Measurements from ENCODE around the gene LASP1.

LASP1 gene, protein sequence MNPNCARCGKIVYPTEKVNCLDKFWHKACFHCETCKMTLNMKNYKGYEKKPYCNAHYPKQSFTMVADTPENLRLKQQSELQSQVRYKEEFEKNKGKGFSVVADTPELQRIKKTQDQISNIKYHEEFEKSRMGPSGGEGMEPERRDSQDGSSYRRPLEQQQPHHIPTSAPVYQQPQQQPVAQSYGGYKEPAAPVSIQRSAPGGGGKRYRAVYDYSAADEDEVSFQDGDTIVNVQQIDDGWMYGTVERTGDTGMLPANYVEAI

DNA sequence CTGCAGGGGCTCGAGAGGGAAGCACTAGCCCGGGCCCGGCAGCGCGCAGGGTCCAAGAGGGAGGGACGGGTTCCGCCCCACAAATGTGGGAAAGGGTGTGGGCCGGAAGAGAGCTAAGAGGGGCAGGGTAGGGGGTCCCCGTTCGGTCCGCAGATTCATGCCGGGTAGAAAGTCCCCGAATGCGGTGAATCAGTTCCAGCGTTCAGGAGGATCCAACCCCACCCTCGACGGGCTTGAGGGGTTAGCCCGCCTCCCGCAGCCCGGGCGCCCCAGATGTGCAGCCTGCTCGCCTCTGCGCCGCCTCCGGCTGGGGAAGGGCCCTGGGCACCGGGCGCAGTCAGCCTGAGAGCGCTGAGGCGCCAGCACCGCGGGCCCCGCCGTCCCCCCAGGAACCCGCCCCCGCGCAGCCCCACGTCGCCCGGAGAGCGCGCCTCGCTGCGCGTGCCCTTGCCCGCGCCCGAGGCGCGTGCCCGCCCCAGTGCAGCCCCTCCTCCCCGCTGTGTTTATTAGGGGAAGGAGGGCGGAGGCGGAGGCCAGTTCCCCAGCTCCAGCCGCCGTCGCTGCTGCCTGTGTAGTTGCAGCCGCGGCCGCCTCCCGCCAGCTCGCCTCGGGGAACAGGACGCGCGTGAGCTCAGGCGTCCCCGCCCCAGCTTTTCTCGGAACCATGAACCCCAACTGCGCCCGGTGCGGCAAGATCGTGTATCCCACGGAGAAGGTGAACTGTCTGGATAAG lies at the start of gene LASP1:
TSS of gene LASP1 (plus strand) at position 533 of the 733 bp plus-strand sequence. CDS start at position 665, 132 bp downstream.
- TF ChIP-seq GATA2 (IDR thresholded peaks at IDR 0.05; ENCODE audit: low read depth, low read length) = no peak; the same call in 1 of the 2 replicates
- no peak for TF ChIP-seq GATA3 (IDR thresholded peaks at IDR 0.05; ENCODE audit: low read depth, low read length)

DNA sequence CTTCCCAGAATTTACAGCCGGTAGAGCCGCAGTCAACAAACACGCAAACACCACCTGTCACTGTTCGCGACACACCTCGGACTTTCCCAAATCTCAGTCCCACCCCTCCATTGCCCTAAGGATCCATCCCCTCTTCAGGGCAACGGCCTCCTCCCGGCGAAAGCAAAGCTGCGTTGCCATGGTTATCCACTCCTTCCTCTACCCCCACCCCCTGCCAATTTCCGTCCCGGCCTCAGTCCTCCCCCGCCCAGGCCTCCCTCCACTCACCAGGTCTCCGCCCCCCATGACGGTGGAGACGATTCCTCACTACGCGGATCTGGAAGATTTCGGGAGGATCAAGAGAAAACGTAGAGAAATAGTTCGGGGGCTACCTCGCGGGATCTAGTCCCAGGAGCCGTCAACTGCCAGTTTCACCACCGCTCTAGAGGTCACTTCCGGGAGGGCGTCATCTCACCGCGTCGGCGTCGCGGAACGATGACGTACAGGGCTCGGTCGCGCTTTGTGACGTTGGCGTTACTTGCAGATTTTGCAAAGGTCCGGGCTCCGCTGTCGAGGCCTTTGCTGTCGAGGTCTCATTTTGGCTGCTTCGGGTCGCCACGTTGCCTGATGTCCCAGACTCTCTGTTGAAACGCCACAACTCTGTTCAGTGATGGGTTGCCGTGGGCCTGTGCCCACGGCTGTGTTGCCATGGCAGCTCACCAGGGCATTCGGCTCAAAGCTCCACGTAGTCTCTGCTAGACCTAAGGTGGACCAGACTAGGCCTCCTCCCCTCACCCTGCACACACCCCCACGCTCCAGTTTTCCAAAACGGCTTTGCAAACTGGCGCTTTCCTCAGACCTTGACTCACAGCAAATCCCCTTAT lies 44.7 kb upstream of the LASP1 start, which contains the start of gene CWC25:
TSS of gene CWC25 (minus strand) at position 423 of the 863 bp plus-strand sequence. CDS start at position 285, 138 bp downstream.
- TF ChIP-seq GATA3 (IDR thresholded peaks at IDR 0.05; ENCODE audit: low read depth, low read length) (no peak), GATA2 (IDR thresholded peaks at IDR 0.05; ENCODE audit: low read depth, low read length) (no peak)

DNA sequence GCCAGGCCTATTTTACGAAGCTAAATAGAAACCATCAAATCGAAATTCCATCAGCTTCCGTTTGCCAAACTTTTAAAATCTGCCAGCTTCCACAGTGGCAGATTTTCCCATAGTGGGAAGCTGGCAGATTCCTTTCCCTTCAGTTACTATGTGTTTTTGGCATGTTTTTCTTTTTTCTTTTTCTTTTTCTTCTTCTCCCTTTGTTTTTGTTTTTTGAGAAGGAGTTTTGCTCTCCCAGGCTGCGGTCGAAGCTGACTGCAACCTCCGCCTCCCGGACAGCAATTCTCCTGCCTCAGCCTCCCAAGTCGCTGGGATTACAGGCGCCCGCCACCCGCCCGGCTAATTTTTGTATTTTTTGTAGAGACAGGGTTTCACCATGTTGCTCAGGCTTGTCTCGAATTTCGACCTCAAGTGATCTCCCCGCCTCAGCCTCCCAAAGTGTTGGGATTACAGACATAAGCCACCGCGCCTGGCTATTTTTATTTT lies 44.1 kb upstream of the LASP1 start:
- TF ChIP-seq GATA3 (IDR thresholded peaks at IDR 0.05; ENCODE audit: low read depth, low read length) = no peak
- no peak for TF ChIP-seq GATA2 (IDR thresholded peaks at IDR 0.05; ENCODE audit: low read depth, low read length)

DNA sequence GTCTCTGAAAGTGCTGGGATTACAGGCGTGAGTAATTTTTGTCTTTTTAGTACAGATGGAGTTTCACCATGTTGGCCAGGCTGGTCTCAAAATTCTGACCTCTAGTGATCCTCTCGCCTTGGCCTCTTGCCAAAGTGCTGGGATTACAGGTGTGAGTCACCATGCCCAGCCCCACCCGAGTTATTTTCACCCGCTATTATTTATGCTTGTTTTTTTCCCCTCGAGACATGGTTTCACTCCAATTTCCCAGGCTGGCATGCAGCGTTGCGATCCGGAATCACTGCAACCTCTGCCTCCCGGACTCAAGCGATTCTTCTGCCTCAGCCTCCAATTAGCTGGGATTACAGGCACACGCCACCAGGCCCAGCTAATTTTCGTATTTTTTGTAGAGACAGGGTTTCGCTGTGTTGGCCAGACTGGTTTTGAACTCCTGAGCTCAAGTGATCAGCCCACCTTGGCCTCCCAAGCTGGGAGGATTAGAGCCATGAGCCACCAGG lies 25.5 kb upstream of the LASP1 start:
- TF ChIP-seq GATA2 (IDR thresholded peaks at IDR 0.05; ENCODE audit: low read depth, low read length) (no peak), GATA3 (IDR thresholded peaks at IDR 0.05; ENCODE audit: low read depth, low read length) (no peak)

DNA sequence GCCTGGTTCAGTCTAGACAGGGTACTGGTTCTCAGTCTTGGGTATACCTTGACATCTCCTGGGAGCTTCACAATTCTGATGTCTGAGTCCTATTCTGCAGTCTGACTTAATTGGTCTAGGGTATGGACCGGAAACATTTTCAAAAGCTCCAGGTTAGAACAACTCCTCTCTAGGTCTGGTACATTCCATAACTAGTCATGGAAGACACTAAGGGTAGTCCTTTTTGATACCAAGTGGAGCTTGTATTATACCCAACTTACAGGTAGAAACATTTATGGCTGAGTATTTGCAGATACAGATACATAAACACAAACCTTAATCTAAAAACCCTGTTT lies 21.3 kb upstream of the LASP1 start:
- TF ChIP-seq GATA3 (IDR thresholded peaks at IDR 0.05; ENCODE audit: low read depth, low read length) (no peak), GATA2 (IDR thresholded peaks at IDR 0.05; ENCODE audit: low read depth, low read length) (no peak)

DNA sequence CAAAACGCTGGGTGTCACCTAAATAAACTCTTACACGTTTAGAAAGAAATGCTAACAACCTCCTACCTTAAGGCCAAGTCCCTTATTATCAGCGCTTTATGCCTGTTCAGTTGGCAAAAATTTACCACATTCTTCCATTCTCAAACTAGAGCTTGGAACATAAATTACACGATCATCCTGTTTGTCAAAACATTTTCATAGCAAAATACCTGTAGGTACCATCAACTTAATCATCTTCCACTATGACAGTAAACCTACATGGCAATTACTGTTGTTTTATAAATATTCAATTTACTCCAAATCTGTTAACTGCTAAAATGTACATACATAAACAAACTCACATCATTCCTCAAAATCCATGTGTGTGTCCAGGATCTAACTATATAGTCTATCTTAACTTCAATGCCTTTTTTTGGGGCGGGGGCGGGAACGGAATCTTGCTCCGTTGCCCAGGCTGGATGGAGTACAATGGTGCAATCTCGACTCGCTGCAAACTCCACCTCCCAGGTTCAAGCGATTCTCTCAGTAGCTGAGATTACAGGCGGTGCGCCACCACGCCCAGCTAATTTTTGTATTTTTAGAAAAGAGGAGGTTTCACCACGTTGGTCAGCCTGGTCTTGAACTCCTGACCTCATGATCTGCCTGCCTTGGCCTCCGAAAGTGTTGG lies 20.8 kb upstream of the LASP1 start:
- TF ChIP-seq GATA3 (IDR thresholded peaks at IDR 0.05; ENCODE audit: low read depth, low read length) (no peak), GATA2 (IDR thresholded peaks at IDR 0.05; ENCODE audit: low read depth, low read length) (no peak)

DNA sequence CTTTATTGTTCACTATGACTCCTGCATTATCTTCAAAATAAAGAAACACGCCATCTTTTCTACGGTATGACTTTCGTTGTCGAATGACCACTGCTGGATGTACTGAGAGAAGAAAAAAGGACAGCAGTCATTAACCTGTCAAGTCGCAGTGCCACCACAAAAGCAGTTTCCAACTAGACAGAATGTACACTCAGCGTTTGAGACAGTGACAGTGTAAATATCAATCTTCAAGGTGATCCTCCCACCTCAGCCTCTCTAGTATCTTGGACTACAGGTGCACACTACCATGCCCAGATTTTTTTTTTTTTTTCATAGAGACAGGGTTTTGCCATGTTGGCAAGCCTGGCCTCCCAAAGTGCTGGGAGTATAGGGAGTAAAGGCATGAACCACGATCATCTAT lies 19.5 kb upstream of the LASP1 start:
- TF ChIP-seq GATA2 (IDR thresholded peaks at IDR 0.05; ENCODE audit: low read depth, low read length) (no peak), GATA3 (IDR thresholded peaks at IDR 0.05; ENCODE audit: low read depth, low read length) (no peak)

DNA sequence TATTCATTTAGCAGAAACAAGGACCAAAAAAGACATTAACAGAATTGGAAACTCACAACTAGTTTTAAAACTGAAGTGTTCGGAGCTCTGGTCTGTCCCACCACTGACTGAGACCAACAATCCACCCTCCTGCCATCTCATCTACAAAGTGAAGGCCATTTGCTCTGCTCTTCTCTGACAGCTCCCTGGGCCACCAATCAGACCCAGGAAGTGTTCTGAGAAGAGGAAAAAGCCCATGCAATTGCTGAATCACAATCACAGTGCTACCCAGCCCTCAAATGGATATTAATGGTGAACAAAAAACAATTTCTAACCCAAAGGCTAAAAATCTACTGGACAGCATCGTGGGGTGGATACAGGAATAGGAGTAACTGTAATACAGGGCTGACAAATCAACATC lies 18.4 kb upstream of the LASP1 start:
- TF ChIP-seq GATA2 (IDR thresholded peaks at IDR 0.05; ENCODE audit: low read depth, low read length) = no peak
- TF ChIP-seq GATA3 (IDR thresholded peaks at IDR 0.05; ENCODE audit: low read depth, low read length) = no peak

DNA sequence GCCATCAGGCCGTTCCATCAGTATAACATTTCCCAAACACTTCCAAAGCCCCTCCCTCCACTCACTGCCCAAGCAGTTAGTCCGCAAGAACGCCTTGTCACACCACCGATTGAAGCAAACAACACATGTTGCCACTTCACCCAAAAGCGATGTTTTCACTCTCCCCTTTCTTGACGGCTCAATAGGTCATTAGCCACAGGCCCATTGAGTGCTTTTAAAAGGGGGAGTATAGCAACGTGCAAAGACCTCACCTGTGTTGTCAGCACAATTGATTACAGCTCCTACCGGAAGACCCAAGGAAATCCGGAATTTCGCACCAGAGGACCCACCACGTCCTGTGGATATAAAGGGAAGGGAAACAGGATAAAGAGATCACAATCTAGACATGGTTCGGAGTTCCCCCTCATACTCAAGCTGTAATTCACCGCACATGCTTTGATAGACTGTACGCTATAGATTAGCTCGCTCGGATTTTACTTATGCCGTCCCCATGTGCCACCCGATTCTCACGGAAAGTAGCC lies 17.0 kb upstream of the LASP1 start:
- TF ChIP-seq GATA3 (IDR thresholded peaks at IDR 0.05; ENCODE audit: low read depth, low read length) = no peak
- TF ChIP-seq GATA2 (IDR thresholded peaks at IDR 0.05; ENCODE audit: low read depth, low read length) = no peak

DNA sequence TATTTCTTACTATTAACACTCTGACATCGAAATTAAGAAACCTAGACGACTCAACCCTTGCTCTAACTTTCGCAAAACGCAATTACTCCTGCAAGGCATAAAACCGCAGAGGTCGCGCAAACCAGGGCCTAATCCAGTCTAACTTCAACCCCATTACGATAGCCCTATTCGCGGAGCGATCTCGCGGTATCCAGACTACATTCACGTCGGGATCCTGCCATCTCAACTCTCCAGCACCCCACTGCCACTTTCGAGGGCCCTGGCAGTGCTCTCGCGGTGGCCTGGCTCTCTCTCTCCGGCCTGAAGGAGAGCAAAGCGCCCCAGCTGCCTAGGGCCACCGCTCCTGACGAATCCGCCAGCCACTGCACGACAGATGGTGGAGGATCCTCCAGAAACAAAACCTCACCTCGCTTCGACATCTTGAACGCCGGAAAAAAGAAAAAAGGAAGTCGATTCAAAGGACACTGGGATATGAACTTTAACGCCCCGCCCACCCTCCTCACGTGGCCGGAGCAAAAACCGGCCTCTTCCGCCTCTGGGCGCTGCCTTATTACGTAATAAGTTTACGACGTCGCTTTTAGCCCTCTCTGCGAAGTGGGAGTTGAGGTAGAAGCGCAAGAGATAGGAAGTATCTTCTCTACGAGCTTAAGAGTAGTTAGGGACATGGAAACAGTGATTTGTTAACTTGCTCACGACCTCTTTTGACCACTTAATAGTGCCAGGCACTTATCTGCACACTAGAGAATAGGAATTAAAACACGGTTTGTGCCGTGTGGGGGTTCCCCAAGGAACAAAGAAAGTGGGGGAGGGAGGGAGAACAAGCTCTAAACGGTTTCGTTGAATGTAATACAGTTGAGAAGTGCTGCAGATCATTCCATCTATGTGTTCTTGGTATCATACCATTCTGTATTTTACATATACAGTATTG lies 16.3 kb upstream of the LASP1 start, which contains the start of gene RPL23:
TSS of gene RPL23 (minus strand) at position 430 of the 928 bp plus-strand sequence. CDS start at position 419, 11 bp downstream.
- TF ChIP-seq GATA2 (IDR thresholded peaks at IDR 0.05; ENCODE audit: low read depth, low read length) (no peak), GATA3 (IDR thresholded peaks at IDR 0.05; ENCODE audit: low read depth, low read length) (no peak)

DNA sequence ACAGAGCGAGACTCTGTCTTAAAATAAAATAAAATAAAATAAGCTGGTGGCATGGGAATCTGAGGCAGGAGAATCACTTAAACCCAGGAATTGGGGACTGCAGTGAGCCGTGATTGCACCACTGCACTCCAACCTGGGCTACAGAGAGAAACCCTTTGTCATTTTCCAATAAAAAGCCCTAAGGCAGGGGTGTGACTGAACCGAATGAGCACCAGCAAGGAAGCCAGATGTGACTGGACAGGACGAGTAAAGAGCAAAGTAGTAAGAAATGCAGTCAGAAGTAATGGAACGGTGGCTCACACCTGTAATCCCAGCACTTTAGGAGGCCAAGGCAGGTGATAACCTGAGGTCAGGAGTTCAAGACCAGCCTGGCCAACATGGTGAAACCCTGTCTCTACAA lies 12.6 kb upstream of the LASP1 start:
- TF ChIP-seq GATA3 (IDR thresholded peaks at IDR 0.05; ENCODE audit: low read depth, low read length) = no peak

DNA sequence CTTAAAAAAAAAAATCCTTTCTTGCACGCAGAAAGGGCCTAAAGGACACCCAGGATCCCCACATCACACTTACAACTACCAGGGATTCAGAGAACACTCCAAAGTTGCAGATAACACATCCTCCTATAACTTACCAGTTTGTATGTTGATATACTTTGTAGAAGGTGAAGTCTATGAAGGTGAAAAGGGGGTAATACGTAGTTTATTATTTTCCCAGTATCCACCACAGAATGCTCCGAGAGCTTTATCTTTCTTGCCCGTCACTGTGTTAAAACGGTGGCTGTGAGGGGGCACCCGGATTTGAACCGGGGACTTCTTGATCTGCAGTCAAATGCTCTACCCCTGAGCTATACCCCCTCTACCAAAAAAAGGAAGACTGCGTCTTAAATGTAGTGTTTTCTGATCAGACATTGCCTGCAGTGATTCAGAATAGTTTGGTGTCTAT lies 8.4 kb upstream of the LASP1 start:
- TF ChIP-seq GATA3 (IDR thresholded peaks at IDR 0.05; ENCODE audit: low read depth, low read length) = no peak
- no peak for TF ChIP-seq GATA2 (IDR thresholded peaks at IDR 0.05; ENCODE audit: low read depth, low read length)
